Measurements from ENCODE around the gene MCU. TPM values are rescaled to one million over a fixed set of nuclear protein-coding genes. Genes with fewer than 3 reads are reported as not detected.

Gene MCU
- total RNA-seq, 1 experiment from 2014 or later: 18.7 TPM

DNA sequence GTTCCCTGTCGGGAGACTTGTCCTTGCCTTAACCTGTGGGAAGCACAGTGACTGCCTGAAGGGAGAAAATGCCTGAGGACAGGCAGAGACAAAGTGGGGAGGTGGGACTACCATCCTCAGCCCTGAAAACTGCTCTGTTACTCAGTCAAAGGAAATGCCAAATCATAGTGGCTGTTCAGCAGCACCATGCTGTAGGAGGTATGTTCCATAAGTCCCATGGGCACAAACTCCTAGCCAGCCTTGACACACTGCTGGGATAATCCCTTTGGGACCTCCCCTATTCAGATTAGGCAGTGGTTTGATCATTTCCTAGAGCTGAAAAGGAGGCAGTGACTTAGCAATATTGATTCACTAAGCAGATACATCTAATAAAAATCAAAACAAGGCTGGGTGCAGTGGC lies 80.1 kb downstream of the MCU start:
- Histone ChIP-seq H3K36me3 (ENCODE audit: insufficient read depth, low read length, poor library complexity, severe bottlenecking) (no peaks in the 10 kb centered on the region), H3K9me3 (ENCODE audit: low read depth, low read length, poor library complexity, severe bottlenecking) (peaks cover 14% of the 10 kb centered on the region), H3K4me3 (ENCODE audit: low read depth, low read length, poor library complexity, severe bottlenecking) (no peak overlapping the region), H3K27me3 (replicated peaks; ENCODE audit: insufficient read depth, low read depth, low read length, poor library complexity) (no peaks in the 10 kb centered on the region), H3K4me1 (ENCODE audit: insufficient read depth, low read length, poor library complexity, severe bottlenecking) (peaks cover 10% of the 10 kb centered on the region), H3K27ac (ENCODE audit: low read depth, low read length, poor library complexity, severe bottlenecking) (peak overlapping the region; percentile 38)
- DNase-seq (ENCODE audit: low spot score): peak; percentile 76
- intact Hi-C loops (cut with micrococcal nuclease; ENCODE audit: unreplicated experiment): loop anchor here (5.0 kb wide), 1 partner anchor 60 kb away; no protein-coding TSS in a partner anchor
- POLR2A ChIA-PET (ENCODE audit: low non-redundant PET): no interaction called here
- BruUV-seq (replicated peaks): no TSS peak
- TF ChIP-seq, protein P1, sequence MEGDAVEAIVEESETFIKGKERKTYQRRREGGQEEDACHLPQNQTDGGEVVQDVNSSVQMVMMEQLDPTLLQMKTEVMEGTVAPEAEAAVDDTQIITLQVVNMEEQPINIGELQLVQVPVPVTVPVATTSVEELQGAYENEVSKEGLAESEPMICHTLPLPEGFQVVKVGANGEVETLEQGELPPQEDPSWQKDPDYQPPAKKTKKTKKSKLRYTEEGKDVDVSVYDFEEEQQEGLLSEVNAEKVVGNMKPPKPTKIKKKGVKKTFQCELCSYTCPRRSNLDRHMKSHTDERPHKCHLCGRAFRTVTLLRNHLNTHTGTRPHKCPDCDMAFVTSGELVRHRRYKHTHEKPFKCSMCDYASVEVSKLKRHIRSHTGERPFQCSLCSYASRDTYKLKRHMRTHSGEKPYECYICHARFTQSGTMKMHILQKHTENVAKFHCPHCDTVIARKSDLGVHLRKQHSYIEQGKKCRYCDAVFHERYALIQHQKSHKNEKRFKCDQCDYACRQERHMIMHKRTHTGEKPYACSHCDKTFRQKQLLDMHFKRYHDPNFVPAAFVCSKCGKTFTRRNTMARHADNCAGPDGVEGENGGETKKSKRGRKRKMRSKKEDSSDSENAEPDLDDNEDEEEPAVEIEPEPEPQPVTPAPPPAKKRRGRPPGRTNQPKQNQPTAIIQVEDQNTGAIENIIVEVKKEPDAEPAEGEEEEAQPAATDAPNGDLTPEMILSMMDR (conservative IDR thresholded peaks at IDR 0.05; ENCODE audit: low read depth, low read length): no peak
- TF ChIP-seq EZH2 (IDR thresholded peaks at IDR 0.05; ENCODE audit: borderline replicate concordance, low read depth, low read length, poor library complexity, severe bottlenecking): no peak
- CTCF ChIA-PET: no interaction called here

DNA sequence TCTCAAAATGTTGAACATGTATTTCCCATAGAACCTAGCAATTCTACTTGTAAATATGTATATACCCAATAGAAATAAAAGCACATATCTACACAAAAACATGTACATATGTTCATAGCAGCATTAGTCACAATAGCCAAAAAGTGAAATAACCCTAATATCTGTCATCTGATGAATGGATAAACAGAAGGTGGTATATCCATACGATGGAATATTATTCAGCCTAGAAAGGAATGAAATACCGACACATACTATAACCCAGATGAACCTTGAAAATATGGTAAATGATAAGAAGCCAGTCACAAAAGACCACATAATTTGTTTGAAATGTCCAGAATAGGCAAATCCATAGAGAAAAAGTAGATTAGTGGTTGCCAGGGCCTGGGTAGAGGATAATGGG lies 87.9 kb downstream of the MCU start:
- Histone ChIP-seq H3K36me3 (ENCODE audit: insufficient read depth, low read length, poor library complexity, severe bottlenecking) (no peaks in the 10 kb centered on the region), H3K4me1 (ENCODE audit: insufficient read depth, low read length, poor library complexity, severe bottlenecking) (peaks cover 18% of the 10 kb centered on the region), H3K27ac (ENCODE audit: low read depth, low read length, poor library complexity, severe bottlenecking) (no peak overlapping the region), H3K27me3 (replicated peaks; ENCODE audit: insufficient read depth, low read depth, low read length, poor library complexity) (no peaks in the 10 kb centered on the region), H3K9me3 (ENCODE audit: low read depth, low read length, poor library complexity, severe bottlenecking) (no peaks in the 10 kb centered on the region), H3K4me3 (ENCODE audit: low read depth, low read length, poor library complexity, severe bottlenecking) (no peak overlapping the region)
- TF ChIP-seq, protein P1 (conservative IDR thresholded peaks at IDR 0.05; ENCODE audit: low read depth, low read length): no peak
- TF ChIP-seq EZH2 (IDR thresholded peaks at IDR 0.05; ENCODE audit: borderline replicate concordance, low read depth, low read length, poor library complexity, severe bottlenecking): no peak
- intact Hi-C loops (cut with micrococcal nuclease; ENCODE audit: unreplicated experiment): no loop called here
- no TSS peak for BruUV-seq (replicated peaks)
- ChIA-PET CTCF (no interaction called here), POLR2A (ENCODE audit: low non-redundant PET) (no interaction called here)
- DNase-seq (ENCODE audit: low spot score): no peak

DNA sequence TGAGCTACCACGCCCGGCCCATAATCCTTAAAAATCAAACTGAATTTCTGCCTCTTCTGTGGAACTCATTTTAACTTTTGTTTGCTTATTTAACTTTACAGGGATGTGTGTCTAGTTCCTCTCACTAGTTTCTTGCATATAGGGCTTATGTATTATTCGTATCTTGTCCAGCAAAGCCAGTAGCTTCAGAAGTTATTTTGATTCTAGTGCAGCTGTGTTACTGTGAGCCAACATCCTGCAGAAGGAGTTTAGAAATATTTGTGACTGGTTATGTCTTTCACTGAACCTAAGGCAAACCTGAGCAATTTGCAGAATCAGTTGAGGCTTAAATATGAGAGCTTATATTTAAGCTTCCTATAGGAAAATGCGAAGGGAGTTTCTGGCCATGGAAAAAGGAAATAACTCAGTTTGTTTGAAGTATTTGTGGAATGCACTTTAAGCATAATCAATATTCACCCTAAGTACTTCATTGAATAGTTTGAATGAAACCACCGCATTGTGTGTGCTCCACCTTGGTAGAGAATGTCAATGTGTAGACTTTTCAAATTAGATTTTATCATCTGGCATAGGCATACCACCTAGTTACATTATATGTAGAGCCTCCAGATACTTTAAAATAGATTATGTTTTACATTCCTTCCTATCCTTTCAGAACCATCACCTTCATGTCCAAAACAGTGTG lies 90.8 kb downstream of the MCU start:
- no TSS peak for BruUV-seq (replicated peaks)
- intact Hi-C loops (cut with micrococcal nuclease; ENCODE audit: unreplicated experiment): no loop called here
- Histone ChIP-seq H3K9me3 (ENCODE audit: low read depth, low read length, poor library complexity, severe bottlenecking) (no peaks in the 10 kb centered on the region), H3K27me3 (replicated peaks; ENCODE audit: insufficient read depth, low read depth, low read length, poor library complexity) (no peaks in the 10 kb centered on the region), H3K36me3 (ENCODE audit: insufficient read depth, low read length, poor library complexity, severe bottlenecking) (no peaks in the 10 kb centered on the region), H3K4me3 (ENCODE audit: low read depth, low read length, poor library complexity, severe bottlenecking) (no peak overlapping the region), H3K4me1 (ENCODE audit: insufficient read depth, low read length, poor library complexity, severe bottlenecking) (peaks cover 34% of the 10 kb centered on the region), H3K27ac (ENCODE audit: low read depth, low read length, poor library complexity, severe bottlenecking) (no peak overlapping the region)
- ChIA-PET POLR2A (ENCODE audit: low non-redundant PET) (no interaction called here), CTCF (no interaction called here)
- TF ChIP-seq, protein P1 (conservative IDR thresholded peaks at IDR 0.05; ENCODE audit: low read depth, low read length): no peak
- TF ChIP-seq EZH2 (IDR thresholded peaks at IDR 0.05; ENCODE audit: borderline replicate concordance, low read depth, low read length, poor library complexity, severe bottlenecking): no peak
- no peak for DNase-seq (ENCODE audit: low spot score)

Data from A673 (cell line).